Glutamatergic neuron (in vitro differentiated cells): ENCODE measurements around the gene PAFAH1B1. TPM values are rescaled to one million over a fixed set of nuclear protein-coding genes. Genes with fewer than 3 reads are reported as not detected.
A peak's percentile ranks its signal among the peaks of the same experiment; 100 is the strongest.

Experiments
- DNase-seq: peaks from one replicate; pipeline ENCODE4 v3.0.0; 2022
- H3K27ac Mint-ChIP-seq: one replicate; pipeline ENCODE4 v1.8.0; 2020; ENCODE audit warnings: mild to moderate bottlenecking, mixed read lengths, inconsistent platforms; ENCODE audit not compliant: unreplicated experiment
- H3K27me3 Mint-ChIP-seq: one replicate; pipeline ENCODE4 v1.8.0; 2020; ENCODE audit warnings: mild to moderate bottlenecking, moderate library complexity, mixed read lengths, inconsistent platforms; ENCODE audit not compliant: unreplicated experiment
- H3K36me3 Mint-ChIP-seq: one replicate; pipeline ENCODE4 v1.8.0; 2020; ENCODE audit warnings: mild to moderate bottlenecking, mixed read lengths, inconsistent platforms; ENCODE audit not compliant: unreplicated experiment
- H3K4me1 Mint-ChIP-seq: one replicate; pipeline ENCODE4 v1.8.0; 2020; ENCODE audit warnings: mild to moderate bottlenecking, low read depth, mixed read lengths, inconsistent platforms; ENCODE audit not compliant: unreplicated experiment
- H3K4me3 Mint-ChIP-seq: one replicate; pipeline ENCODE4 v1.8.0; 2020; ENCODE audit warnings: mild to moderate bottlenecking, mixed read lengths, inconsistent platforms; ENCODE audit not compliant: unreplicated experiment
- H3K9me3 Mint-ChIP-seq: one replicate; pipeline ENCODE4 v1.8.0; 2020; ENCODE audit warnings: mild to moderate bottlenecking, moderate library complexity, mixed read lengths, inconsistent platforms; ENCODE audit not compliant: unreplicated experiment
- total RNA-seq: library from RNA; stranded (reverse); fragmentation: NEBNext Ultra II Directional; extraction: Animal tissue kit (Norgen Biotek cat#: 25700); gene quantifications from one replicate; pipeline ENCODE4 v1.2.1, GENCODE V29; 2021; ENCODE audit not compliant: unreplicated experiment
- TF ChIP-seq, protein P1 (sequence below): fragments of 200-600 bp; sonication (generic); IDR thresholded peaks from one replicate; pipeline ENCODE4 v1.5.0; 2021; ENCODE audit not compliant: partially characterized antibody, unreplicated experiment

The PAFAH1B1 gene
- total RNA-seq, 1 donor from 2014 or later, result 296 TPM

DNA sequence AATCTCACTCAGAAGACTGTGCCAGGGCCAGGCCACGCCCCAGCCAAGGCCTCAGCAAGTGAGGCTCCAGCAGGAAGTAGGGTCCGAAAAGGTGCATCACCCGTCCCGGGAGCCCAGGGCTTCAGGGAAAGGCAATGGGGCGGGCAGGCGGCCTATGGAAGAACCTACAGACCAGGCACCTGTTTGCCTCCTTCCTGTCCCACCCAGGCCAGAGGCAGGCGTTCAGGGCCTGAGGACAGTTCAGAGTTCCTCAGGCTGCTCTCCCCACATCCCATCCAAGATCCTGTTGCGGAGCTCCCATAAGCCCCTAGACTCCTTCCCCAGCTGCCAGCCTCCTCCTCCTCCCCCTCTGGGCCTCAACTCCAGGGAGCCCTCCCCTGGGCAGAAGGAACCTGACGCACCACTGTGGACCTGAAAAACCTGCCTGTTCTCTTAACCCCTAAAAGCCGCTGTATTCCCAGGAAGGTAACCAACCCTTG, 115.8 kb downstream of the PAFAH1B1 start:
- H3K9me3 Mint-ChIP-seq, result peaks cover 9% of the 10 kb centered on the region
- peaks cover 15% of the 10 kb centered on the region for H3K4me1 Mint-ChIP-seq

DNA sequence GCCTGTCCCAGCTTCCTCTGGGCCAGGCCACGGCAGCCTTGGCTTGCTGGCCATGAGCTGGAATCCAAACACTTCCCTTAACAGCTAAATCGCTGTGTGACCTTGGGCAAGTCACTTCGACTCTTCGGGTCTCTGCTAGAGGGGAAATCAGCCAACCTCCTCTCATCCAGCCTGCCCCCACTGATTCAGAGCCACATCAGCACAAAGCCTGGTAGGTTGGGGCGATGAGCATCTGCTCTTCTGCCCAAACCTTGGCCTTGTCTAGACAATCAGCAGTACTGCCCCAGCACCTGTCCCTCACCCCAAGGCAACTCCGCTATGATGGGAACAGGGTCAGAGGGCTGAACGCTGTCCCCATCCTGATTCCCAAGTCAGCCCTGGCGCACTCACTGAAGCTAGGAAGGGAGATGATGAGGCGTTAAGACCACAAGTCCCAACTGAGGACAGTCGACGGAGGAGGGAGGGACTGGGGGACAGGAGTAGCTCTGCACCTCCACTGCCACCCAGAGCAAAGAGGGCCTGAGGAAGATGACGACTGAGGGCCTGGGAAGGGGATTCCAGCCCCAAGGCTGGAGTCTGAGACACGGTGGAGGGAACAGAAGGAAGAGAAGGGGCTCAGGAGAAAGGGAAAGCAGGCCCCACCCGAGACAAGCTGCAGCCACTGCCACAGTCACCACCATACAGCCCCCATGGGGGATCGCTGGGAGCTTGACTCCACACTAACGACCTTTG, 116.8 kb downstream of the PAFAH1B1 start:
- Mint-ChIP-seq H3K27me3 (peaks cover 7% of the 10 kb centered on the region), H3K36me3 (no peaks in the 10 kb centered on the region), H3K27ac (no peak overlapping the region), H3K4me1 (peaks cover 15% of the 10 kb centered on the region), H3K4me3 (peak overlapping the region; percentile 88), H3K9me3 (peaks cover 9% of the 10 kb centered on the region)
- DNase-seq, result no peak
- TF ChIP-seq, protein P1, sequence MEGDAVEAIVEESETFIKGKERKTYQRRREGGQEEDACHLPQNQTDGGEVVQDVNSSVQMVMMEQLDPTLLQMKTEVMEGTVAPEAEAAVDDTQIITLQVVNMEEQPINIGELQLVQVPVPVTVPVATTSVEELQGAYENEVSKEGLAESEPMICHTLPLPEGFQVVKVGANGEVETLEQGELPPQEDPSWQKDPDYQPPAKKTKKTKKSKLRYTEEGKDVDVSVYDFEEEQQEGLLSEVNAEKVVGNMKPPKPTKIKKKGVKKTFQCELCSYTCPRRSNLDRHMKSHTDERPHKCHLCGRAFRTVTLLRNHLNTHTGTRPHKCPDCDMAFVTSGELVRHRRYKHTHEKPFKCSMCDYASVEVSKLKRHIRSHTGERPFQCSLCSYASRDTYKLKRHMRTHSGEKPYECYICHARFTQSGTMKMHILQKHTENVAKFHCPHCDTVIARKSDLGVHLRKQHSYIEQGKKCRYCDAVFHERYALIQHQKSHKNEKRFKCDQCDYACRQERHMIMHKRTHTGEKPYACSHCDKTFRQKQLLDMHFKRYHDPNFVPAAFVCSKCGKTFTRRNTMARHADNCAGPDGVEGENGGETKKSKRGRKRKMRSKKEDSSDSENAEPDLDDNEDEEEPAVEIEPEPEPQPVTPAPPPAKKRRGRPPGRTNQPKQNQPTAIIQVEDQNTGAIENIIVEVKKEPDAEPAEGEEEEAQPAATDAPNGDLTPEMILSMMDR, result no peak

More for the DNA sequence above, 115.8 kb downstream of the PAFAH1B1 start:
- H3K4me3 Mint-ChIP-seq, result peak overlapping the region; percentile 36
- H3K27ac Mint-ChIP-seq, result no peak overlapping the region
- DNase-seq, result no peak
- TF ChIP-seq, protein P1, result no peak
- no peaks in the 10 kb centered on the region for H3K36me3 Mint-ChIP-seq
- peaks cover 7% of the 10 kb centered on the region for H3K27me3 Mint-ChIP-seq

DNA sequence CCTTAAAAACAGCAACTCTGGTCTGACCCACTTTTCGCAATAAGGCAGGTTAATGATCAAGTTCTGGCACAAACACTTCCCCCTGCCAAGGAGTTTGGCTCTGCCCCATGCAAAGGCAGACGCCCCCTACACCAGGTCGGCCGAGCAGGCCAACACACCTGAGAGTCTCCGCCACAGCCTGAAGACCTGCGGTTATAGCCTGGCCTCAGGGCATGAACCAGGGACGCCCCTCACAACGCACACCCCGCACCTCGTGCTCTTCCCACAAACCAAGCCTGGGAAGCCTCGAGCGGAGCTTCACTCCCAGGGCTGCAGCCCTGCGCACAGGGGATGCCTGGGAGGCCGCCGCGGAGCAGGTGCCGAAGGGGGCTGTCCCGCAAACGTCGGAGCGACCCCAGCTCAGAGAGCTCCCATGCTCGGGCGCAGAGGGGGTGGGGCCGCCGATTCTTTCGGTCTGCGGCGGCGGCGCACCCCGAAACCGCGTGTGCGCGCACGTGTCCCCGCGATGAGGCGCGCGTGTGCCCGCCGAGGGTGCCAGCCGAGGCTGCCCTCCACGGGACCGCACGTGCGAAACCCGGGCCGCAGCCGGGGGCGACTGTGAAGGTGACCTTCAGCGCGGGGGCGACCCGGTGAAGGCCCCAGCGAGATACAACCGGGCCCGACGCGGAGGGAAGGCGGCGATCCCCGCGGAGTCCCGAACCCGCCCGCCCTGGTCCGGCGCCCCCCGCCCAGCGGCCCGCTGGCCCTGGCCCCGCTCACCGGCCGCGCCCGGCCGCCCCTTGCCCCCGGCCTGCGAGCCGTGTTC, 117.6 kb downstream of the PAFAH1B1 start:
- TF ChIP-seq, protein P1, result no peak
- Mint-ChIP-seq H3K9me3 (peaks cover 9% of the 10 kb centered on the region), H3K36me3 (no peaks in the 10 kb centered on the region), H3K4me3 (peak overlapping the region; percentile 88), H3K27ac (no peak overlapping the region), H3K27me3 (peaks cover 7% of the 10 kb centered on the region), H3K4me1 (peaks cover 10% of the 10 kb centered on the region)
- DNase-seq, result no peak

DNA sequence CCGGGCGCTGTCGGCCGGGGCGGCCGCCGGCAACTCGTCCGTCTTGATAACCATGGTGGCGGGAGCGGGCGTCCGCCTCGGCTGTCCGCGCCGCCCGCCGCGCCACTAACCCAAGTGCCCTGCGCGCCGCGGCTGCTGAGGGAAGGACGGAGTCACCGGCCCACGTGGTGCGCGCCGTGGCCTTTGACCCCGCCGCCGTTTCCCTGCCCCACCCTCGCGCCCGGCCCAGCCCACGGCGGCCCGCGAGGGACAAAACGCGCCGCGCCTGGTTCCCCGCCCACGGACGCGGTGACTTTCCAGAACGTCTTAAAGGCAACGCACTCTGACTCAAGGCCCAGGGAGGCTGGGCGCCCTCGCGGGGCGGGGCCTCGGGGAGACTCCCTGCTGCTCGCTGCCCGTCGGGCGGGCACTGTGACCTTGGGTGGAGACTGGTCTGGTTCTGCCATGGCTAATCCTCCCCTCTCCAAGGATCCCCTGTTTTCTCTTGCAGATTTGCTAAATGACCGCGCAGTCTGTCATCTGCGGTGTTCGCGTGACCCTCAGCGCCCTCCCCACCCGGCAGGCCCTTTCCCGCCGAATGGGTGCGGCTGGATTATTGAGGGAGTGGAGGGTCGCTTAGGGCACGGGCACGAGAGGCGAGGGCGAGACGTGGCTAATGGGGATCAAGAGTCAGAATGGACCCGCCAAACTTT, 118.3 kb downstream of the PAFAH1B1 start, which contains the start of gene CLUH:
Gene CLUH, minus strand, starts transcription at position 157 of the 692 bp plus-strand sequence. Its CDS starts 103 bp downstream, at position 54.
- peaks cover 9% of the 10 kb centered on the region for H3K9me3 Mint-ChIP-seq
- no peaks in the 10 kb centered on the region for H3K36me3 Mint-ChIP-seq
- H3K4me3 Mint-ChIP-seq, result peak within 1 kb of the TSS; percentile 88
- H3K27ac Mint-ChIP-seq, result peak within 1 kb of the TSS; percentile 53
- peaks cover 10% of the 10 kb centered on the region for H3K4me1 Mint-ChIP-seq
- TF ChIP-seq, protein P1, result no peak
- peak; percentile 93 for DNase-seq
- peaks cover 6% of the 10 kb centered on the region for H3K27me3 Mint-ChIP-seq
